CD4-positive, alpha-beta T cell treated with Interleukin-4 for 4 hours (primary cell): ENCODE results near the gene TMPRSS4.

Experiments used
- DNase-seq: peaks from one replicate; pipeline ENCODE4 v3.0.0-alpha.2; 2020

Gene TMPRSS4

DNA sequence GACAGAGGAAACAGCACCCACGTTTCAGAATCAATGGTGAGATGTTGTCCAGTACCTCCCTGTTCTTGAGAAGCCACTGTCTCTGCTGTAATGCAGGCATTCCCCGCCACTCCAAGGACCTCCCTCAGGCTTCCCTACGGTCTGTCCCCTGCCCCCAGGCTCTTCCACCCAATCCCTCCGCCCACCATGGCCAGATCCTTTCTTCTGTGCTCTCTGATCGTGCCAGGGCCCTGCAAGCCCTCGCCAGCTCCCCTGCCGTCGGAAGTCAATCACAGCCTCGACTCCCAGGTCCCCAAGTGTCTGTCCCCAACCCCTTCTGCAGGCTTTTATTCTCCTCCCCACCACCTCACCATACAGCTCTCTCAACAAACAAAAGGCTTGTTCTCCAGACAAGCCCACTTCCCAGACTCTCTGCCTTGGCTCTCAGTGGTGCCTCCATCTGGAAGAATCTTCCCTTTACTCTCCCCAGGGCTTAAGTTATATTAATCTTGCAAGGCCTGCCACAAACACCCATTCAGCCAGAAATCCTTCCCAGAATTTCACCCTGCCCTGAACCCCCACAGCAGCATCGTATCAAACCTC is 62.1 kb downstream of the TMPRSS4 start:
- no peak for DNase-seq

DNA sequence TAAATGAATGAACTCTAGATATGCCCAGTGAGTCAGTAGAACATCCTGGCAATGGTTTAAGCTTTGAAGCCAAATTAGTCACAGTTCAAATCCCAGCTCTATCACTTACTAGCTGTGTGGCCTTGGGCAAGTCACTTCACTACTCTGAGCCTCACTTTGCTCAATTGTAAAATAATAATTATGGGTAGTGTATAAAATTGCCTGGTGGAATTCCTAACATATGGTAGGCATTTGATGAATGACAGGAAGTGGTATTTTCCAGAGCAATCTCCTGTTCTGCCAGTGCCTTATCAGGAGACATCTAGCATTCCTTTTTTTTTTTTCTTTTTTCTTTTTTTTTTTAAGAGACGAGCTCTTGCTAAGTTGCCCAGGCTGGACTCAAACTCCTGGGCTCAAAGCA is 62.7 kb downstream of the TMPRSS4 start:
- DNase-seq = no peak

DNA sequence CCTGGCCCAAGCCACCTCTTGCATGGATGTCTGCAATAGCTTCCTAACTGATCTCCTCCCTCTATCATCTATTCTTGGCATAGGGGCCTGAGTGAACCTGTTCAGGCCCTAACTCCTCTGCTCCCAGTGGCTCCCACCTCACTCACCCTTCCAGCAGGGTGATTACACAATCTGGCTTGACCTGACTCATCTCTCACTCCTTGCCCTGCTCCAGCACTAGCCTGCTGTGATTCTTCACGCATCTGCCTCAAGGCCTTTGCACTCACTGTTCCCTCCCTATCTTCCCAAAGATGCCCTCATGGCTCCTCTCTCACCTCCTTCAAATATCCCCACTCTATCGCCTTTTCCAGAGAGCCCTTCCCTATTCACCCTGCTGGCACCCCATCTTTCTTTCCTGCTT is 65.2 kb downstream of the TMPRSS4 start:
- no peak for DNase-seq

DNA sequence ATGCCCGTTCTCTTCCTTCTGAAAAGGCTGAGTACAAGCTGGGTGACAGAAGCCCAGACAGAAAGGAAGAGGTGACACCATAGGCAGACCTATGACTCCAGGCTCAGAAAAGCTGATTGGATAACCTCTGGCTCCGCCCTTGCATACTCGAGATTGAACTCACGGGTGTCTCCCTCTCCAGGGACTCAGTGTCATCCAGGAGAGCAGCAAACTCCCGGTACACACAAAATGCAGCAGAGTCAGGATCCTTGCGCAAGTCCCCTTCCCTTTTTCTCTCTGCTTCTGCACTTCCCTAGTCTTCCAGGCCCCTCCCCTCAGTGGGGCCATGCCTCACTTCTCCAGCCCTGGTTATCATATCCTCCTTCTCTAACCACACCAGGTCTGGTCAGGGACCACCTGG is 65.9 kb downstream of the TMPRSS4 start:
- DNase-seq = peak; percentile 6

DNA sequence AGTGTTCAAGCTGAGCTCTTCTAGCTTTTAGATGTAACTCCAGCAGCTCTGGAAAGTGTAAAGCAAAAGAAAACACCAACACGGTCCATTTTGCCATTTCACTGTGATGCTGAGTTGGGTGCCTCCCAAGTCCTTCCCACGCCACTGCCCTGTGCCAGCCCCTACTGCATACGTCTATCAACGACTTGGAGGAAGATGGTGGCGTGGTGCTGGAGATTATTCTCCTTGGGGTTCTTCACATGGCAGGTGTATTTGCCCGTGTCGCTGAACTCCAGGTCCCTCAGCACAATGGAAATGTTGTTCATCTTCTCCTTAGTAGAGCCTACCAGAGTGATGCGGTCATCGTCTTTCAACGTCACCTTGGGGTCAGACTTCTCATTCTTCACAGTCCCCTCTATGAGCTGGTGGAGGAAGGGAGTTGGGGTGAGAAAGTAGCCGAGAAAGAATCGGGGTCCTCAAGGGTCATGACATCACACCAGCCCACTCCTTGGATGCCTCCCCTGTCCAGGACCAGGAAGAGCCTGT is 66.8 kb downstream of the TMPRSS4 start:
- no peak for DNase-seq

DNA sequence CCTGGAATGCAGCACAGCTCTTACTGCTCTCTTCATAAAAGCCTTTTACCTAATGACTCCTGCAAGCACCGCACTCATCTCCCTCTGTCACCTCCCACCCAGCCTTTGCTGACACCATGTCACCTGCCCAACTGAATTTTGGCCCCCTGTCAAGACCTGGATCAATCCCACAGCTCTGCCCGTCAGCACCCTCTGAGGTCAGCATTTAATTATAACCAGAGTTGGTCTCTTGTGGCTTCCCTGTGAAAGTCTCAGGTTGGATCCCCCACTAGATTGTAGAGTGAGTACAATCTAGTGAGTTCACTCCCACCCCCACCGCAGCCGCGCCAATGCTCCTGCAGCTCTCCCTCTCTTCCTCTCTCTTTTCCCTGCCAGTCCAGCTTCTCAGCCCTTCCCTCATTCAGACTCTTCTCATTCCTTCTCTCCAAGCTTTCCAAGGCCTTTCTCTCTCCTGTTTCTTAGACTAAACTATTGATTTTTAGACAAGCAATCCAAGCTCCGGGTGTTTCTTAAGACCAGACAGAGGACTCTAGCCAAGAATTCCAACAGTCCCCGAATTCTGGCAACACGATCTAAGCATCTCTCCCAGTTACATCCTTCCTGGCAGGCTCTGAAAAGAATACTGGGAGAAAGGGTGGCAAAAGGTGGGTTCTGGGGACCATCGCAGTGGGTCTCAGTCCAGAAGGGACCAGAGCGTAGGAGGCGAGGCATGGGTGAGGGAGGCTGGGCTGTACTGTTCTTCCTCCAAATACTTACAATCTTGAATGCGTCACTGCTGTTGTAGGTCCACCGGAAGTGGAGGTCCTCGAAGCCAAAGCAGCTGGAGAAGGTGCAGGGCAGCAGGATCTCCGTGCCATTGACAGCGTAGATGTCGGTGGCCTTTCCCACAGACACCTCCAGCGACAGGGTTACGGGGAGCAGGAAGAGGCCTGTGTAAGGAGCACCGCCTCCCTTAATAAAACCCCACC is 67.7 kb downstream of the TMPRSS4 start:
- no peak for DNase-seq

DNA sequence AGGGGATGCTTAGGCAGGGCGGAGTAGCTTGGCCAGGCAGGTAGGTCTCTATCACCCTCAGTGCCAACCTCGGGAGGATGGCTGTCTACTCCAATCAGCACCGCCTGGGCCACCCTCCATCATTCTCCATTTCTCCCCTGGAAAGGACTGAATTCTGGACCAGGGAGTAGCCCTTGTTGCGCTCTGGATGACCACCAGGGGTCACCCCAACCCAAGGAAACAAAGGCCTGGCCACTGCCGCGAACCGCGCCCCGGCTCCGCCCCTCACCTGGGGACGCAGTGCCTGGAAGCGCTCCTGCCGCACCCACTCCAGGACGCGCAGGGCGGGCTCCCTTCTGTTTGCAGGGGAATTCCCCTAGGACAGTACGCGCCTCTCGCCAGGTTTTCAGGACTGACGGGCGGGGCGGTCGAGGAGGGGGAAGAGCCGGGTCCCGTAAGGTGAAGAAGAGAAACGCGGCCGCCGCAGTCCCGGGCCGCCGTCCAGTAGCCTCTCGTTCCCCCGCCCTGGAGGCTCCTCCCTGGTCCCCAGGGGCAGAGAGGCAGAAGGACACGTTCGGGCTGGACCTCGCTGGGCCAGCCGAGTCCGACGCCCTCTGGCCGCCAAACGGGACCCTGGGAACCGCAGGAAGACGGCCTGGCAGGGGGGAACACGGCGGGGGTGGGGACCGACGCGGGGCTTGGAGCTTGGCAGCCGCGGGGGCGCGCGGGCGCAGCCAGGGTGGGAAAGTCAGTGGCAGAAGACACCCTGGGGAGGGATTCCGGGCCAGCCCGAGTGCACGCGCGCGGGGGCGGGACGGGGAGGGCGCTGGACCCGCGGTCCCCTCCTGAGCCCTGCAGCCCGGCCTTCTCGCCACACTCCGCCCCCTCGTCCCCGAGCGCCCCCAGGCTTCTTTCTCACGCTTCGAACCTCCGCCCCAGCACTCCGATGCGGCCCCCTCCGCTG is 68.7 kb downstream of the TMPRSS4 start:
- DNase-seq = peak; percentile 83

DNA sequence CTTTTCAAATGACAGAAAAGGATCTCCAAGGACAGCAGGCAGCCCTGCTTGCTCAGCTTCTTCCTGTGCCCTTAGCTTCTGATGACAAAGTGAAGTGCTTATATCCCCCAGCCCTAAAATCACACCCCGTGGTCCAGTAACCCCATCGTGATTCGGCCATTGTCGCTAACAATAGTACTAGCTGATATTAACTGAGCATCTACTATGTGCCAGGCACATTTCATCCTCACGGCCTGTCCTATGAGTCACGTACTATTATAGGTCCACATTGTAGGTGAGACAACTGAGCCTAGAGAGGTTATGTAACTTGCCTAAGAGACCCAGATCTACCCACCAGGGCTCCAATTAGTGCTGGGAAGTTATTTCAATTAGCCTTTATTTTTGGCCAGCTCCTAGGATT is 69.7 kb downstream of the TMPRSS4 start:
- DNase-seq = no peak

DNA sequence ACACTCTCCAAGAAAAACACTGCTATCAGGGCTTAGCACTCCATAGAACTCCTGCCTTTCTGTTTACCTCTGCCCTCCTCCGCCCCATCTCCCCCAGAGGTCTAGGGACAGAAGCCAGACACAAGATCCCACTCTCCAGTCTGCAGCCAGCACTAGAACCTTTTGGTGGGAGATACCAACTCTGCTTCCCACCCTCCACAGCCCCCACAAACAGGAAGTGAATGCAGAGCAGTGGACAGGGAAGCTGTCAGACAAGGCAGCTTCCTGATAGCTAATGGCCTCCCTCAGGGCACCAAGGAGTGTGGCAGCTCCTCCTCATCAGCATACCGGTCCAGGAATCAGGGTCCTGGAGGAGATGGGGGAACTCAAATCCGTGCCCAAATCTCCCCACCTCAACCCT is 70.6 kb downstream of the TMPRSS4 start:
- no peak for DNase-seq

DNA sequence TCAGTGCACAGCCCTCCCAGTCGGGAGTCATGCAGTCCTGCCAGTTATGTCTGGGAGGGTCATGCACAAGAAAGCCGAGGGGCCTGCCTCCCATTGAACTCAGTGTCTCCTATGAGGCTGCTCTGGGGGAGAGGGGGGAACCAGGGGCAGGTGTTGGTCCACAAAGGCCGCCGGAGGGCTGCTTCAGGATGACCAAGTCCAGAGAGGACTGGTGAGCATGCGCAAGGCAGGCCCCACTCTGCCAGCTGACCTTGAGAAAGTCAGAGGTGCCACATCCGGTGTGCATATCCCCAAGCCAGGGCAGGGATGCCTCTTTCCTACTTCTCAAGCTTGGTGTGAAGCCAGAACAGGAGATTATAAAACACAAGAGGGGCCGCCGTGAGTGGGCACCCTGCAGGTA is 71.4 kb downstream of the TMPRSS4 start:
- no peak for DNase-seq

DNA sequence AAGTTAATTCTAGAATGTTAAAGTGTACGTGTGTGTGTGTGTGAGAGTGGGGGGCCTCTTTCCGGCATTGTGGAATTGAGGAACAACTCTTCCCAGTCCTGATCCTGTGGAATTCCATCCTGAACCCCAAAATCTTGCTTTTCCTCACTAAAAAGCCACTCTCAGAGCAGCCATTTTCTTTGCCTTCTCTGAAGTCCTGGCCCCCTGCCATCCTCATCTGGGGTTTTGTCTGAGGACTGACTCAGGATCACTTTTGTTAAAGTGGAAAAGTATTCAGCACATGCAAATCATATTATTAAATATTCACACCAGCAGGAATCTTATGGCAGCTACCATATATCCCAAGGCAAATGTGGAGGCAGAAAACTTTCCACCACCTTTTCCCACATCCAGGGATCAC is 72.0 kb downstream of the TMPRSS4 start:
- DNase-seq = no peak

DNA sequence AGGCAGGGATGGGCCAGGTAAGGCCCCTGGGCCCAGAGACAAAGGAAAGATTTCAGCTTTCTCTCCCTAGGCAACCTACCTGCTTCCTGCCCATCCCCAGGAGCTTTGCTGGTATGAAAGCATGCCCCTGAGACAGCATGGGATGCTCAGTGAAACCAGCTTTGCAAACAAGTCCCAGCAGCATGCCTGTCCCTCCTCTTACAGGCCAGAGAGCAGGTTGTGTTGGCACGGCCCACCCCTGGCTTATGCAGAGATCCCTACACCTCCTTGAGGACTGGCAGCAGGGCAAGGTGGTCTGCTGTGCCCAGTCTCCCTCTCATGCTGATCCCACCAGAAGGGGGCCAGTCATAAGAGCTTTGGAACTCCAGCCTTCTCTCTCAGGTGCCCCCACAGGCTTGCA is 72.6 kb downstream of the TMPRSS4 start:
- DNase-seq = no peak

DNA sequence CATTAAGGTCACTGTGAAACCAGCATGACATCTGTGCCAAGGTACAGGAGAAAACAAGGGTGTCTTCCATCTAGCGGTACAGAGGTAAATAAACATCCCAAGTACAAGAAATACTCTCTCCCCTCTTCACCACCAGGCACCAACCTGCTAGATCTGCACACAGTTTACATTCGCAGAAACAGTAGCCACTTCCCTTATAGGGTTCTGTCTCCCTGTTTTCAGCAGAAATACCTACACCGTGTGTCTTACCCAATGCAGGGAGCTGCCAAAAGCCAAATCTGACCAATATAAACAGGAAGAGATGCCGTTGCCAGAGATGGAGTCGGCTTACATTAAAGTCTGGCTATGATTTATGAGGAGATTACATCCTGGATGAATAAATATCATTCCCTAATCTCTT is 74.6 kb downstream of the TMPRSS4 start:
- no peak for DNase-seq

DNA sequence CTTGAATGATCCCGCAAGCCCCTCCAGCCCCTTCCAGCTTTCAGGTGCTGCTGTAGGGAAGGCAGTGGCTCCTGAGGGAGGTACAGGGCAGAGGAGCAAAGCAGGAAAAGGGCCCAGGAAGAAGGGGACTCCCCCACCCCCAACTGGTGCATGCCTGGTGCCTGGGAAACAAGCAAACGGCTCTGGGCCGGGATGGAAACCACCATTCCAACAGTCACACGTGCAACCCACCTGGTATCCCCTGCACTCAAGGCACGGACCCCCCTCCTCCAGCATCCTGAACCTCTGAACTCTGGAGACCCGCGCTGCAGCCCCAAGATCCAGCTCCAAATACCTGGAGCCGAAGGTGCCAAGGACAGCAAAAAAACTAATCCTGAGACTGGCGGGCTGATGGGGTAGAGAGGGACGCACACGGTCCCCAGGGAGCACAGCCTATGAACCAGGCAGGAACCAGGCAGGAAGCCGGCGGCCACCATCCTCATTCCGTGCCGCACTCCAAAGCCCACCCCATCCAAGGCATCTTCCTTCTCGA is 75.2 kb downstream of the TMPRSS4 start:
- no peak for DNase-seq

DNA sequence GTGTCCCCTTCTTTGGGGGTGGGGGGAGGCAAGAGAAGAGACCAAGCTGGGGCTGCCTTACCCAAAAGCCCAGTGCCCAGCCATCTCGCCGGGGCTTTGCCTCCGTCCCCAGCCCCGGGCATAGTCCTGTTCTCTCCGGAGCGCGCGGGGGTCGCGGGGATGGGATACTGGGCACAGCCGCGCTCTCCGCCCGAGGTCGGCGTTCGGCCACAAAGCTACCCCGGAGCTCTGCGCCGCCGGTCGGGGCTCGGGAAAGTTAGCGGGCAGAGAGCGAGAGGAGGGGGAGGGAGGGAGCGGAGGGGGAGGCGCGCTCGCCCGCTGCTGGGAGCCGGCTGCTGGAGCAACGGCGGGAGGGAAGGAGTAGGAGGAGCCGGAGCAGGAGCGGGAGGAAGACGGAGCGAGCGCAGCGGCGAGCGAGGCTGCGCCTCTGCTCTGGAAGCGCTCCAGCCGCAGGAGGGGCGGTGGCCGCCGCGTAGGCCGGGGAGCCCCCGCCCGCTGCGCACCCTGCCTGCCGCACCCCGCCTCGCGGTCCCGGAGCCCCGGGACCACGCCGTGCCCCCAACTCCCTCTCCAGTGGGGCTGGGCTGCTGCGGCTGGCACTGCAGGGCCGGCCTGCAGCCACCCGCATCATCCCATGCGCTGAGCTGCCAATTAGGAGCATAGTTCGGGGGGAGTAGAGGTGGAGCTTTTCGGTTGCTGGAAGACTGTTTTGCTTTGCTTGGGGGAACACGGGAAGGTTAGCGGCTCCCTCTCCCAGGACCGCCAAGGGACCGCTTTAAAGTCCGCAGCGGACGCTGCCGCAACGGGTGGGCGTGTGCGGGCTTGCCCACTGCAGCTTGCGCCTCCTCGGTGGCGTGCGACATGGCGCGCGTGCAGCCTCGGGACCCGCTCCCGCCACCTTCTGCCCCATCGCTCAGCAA is 75.9 kb downstream of the TMPRSS4 start, which contains the start of gene SCN4B:
Gene SCN4B (minus strand): TSS at position 272 of the 920 bp plus-strand sequence. CDS start 150 bp downstream, at position 122.
- DNase-seq = no peak

DNA sequence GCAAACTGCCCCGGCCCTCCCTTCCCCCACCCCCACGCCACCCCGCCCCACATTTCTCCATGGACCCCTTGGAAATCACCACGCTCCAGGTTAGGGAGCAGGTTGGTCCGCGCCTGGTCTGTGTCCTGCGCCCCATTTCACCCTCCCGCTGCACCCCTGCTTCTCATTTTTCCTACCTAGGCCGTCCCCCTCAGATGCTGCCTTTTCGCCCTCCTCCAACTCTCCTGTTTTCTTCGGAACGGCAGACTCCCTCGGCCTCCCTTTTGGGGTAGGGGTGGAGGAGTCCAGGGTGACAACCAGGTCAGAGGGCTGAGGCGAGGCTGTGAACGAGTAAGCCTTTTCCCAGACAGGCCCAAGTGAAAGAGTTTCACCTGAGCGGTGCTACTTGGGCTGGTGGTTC is 76.6 kb downstream of the TMPRSS4 start:
- no peak for DNase-seq

DNA sequence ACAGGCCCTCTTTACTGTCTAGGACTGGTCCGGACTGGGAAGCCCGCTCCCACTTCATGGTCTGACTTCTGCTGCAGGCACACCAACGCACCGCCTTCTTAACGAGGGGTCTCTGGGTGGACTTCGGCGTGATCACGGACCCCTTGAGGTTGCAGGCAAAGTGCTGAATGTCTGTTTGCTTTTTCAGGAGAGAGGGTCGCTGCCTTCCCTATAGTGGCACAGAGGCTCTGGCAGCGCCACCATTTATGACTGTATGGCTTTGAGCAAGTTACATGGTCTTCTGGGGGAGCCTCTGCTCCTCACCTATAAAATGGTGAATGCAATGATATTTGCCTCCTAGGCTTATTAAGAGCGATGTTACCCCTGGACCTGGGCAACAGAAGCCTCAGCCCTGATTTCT is 77.1 kb downstream of the TMPRSS4 start:
- DNase-seq = no peak

DNA sequence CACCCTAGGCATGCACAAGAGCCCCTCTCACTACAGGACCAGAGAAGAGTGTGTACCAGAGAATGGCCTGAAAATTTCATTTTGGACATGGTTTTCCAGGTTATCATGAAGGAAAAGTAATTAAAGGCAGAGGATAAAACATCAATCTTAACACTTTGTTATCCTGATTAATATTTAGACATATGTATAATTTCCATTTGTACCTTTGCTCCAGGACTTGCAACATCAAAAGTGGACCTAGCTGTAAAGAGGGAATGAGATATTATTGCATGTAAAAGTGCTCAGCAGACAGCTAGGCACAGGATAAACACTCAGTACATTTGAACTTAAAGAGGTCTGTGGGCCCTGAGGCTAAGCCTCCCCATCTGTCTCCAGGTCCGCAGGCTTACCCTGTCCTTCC is 77.8 kb downstream of the TMPRSS4 start:
- DNase-seq = no peak

DNA sequence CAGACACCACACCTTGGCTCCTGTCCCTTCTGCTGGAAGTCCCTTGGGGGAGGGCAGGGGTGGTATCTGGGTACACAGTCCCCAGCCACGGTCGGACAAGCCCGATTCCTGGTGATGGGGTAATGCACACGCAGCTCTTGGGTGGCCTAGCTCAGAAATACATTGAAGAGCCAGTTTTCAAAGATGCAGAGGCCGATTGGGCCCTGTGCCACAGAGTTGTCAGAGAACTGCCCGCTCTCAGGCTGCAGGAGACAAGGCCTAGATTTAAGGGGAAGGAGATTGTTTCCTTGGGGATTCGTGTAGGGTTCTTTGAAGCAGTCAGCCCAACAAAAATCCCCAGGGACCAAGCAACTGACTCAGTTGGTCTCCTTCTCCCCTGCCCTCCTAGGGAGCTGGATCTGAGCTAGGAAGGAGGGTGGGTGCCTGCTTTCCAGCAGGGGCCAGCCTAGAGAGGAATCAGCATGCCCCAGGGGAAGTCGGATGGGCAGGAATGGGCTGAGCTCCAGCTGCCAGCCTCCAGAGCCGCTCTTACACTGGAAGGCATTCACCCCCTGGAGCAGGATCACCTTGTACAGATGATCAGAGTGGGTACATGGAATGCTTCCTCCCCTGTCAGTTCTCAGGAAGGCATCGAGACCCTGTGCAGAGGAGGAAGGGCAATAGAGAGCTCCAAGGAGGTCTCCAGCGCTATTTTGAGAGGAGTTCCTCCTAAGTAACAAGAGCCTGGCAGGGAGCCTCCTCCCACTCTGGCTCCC is 79.1 kb downstream of the TMPRSS4 start:
- DNase-seq = no peak

DNA sequence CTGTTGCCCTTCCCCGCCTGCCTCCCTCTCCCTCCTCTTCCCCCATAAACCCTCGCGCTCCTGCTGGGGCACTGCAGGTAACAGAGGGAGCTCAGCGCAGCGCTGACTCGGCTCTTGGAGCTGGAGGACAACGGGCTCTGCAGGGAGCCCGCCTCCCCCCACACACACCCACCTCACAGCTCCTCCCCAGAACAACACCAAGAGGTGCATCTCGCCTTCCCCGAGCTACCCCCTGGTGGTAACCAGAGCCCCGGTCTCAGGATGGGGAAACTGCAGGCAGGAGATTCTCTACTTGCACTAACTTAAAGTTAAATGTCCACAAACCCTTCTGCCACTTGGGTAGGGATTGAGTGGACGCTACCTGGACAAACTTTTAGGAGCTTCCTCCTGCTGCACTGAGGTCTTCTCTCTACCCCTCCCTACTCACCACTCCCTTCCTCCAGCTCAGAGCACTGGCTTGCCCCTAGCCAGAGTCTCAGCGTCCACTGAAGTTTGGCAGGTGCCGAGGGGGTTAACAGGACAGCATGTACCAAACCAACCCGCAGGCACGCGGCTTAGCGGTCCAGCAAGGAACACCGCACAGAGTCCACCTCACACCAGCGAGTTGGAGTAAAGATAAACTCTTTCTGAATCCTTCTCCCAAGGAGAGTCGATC is 79.8 kb downstream of the TMPRSS4 start:
- DNase-seq = no peak
